Measurements from ENCODE around the gene IQCK. TPM values are rescaled to one million over a fixed set of nuclear protein-coding genes. Genes with fewer than 3 reads are reported as not detected.

Gene IQCK
- total and polyA plus RNA-seq, 2 experiments from 2014 or later, result 13.2 to 13.9 TPM

GRCh38 chr16:19842426-19843157 lies 124.5 kb downstream of the IQCK start:
- peaks cover 24% of the 10 kb centered on the region for H3K4me1 ChIP-seq (ENCODE audit: low read depth)
- no peaks in the 10 kb centered on the region for H3K9me3 ChIP-seq (ENCODE audit: low read depth)
- H3K4me3 ChIP-seq, result no peak overlapping the region
- TF ChIP-seq CTCF (IDR thresholded peaks at IDR 0.05; ENCODE audit: low read depth, low read length), result no peak
- no peak for DNase-seq (ENCODE audit: low read depth in 1 of 2, low spot score in 1 of 2)
- no peaks in the 10 kb centered on the region for H3K27me3 ChIP-seq
- no peak overlapping the region for H3K27ac ChIP-seq
- H3K36me3 ChIP-seq, result no peaks in the 10 kb centered on the region

- no peaks in the 10 kb centered on the region for H3K27me3 ChIP-seq
- no peak overlapping the region for H3K4me3 ChIP-seq
- H3K36me3 ChIP-seq, result no peaks in the 10 kb centered on the region
- peaks cover 24% of the 10 kb centered on the region for H3K4me1 ChIP-seq (ENCODE audit: low read depth)
- no peak for DNase-seq (ENCODE audit: low read depth in 1 of 2, low spot score in 1 of 2)
- H3K27ac ChIP-seq, result no peak overlapping the region
- no peaks in the 10 kb centered on the region for H3K9me3 ChIP-seq (ENCODE audit: low read depth)
- TF ChIP-seq CTCF (IDR thresholded peaks at IDR 0.05; ENCODE audit: low read depth, low read length), result no peak
Observed at GRCh38 chr16:19843371-19843770, 125.3 kb downstream of the IQCK start.

GRCh38 chr16:19844945-19845641 lies 127.0 kb downstream of the IQCK start:
- no peak overlapping the region for H3K4me3 ChIP-seq
- peaks cover 24% of the 10 kb centered on the region for H3K4me1 ChIP-seq (ENCODE audit: low read depth)
- H3K27me3 ChIP-seq, result no peaks in the 10 kb centered on the region
- H3K9me3 ChIP-seq (ENCODE audit: low read depth), result no peaks in the 10 kb centered on the region
- H3K27ac ChIP-seq, result no peak overlapping the region
- no peaks in the 10 kb centered on the region for H3K36me3 ChIP-seq
- peak in 1 of 2 donors; percentile 84 for DNase-seq (ENCODE audit: low read depth in 1 of 2, low spot score in 1 of 2)
- TF ChIP-seq CTCF (IDR thresholded peaks at IDR 0.05; ENCODE audit: low read depth, low read length), result no peak

GRCh38 chr16:19846436-19846835 lies 128.4 kb downstream of the IQCK start:
- Histone ChIP-seq H3K4me3 (no peak overlapping the region), H3K27me3 (no peaks in the 10 kb centered on the region), H3K9me3 (ENCODE audit: low read depth) (no peaks in the 10 kb centered on the region), H3K4me1 (ENCODE audit: low read depth) (peaks cover 14% of the 10 kb centered on the region), H3K27ac (no peak overlapping the region), H3K36me3 (no peaks in the 10 kb centered on the region)
- no peak for DNase-seq (ENCODE audit: low read depth in 1 of 2, low spot score in 1 of 2)
- no peak for TF ChIP-seq CTCF (IDR thresholded peaks at IDR 0.05; ENCODE audit: low read depth, low read length)

GRCh38 chr16:19848756-19849155 lies 130.7 kb downstream of the IQCK start:
- Histone ChIP-seq H3K4me3 (no peak overlapping the region), H3K27me3 (no peaks in the 10 kb centered on the region), H3K4me1 (ENCODE audit: low read depth) (no peaks in the 10 kb centered on the region), H3K9me3 (ENCODE audit: low read depth) (no peaks in the 10 kb centered on the region), H3K27ac (no peak overlapping the region), H3K36me3 (no peaks in the 10 kb centered on the region)
- DNase-seq (ENCODE audit: low read depth in 1 of 2, low spot score in 1 of 2), result no peak
- TF ChIP-seq CTCF (IDR thresholded peaks at IDR 0.05; ENCODE audit: low read depth, low read length), result no peak
